Panc1 (cell line): ENCODE data around the gene FRYL. TPM values are rescaled to one million over a fixed set of nuclear protein-coding genes. Genes with fewer than 3 reads are reported as not detected.

ENCODE experiments used
- ATAC-seq: fragments of 200-7000 bp; cut with Tn5 transposase; 2 replicates; pipeline ENCODE4 v1.9.1; 2020; ENCODE audit warnings: mild to moderate bottlenecking, moderate library complexity
- BruUV-seq: library from RNA; stranded (reverse); fragments of 400-500 nt; replicated peaks from 2 replicates; lab custom pipeline; 2021; lab: Mats Ljungman, UMichigan
- CTCF ChIA-PET: fragments of 300-600 bp; sonication (Branson Sonifier 250); formaldehyde crosslinking; loops from one replicate; lab custom pipeline; 2022; ENCODE audit warnings: antibody characterized with exemption; lab: Charles Lee
- POLR2A ChIA-PET: fragments of 300-600 bp; sonication (Branson Sonifier 250); formaldehyde crosslinking; loops from one replicate; lab custom pipeline; 2022; ENCODE audit warnings: antibody characterized with exemption; lab: Charles Lee
- DNase-seq: peaks from one replicate; pipeline ENCODE4 v3.0.0-alpha.2; 2010; ENCODE audit warnings: low read depth, low spot score
- H3K27ac ChIP-seq: 2 replicates; pipeline ENCODE4 v1.5.1; 2011; ENCODE audit warnings: mild to moderate bottlenecking, low read length, inconsistent platforms
- H3K27me3 ChIP-seq: fragments of 200-500 bp; sonication (Bioruptor generic); 2 replicates; pipeline ENCODE4 v1.6.0; 2014; ENCODE audit warnings: low read length, inconsistent platforms; ENCODE audit not compliant: control insufficient read depth, insufficient read depth
- H3K36me3 ChIP-seq: fragments of 200-500 bp; sonication (Bioruptor generic); 2 replicates; pipeline ENCODE4 v1.5.1; 2014; ENCODE audit warnings: inconsistent platforms, mild to moderate bottlenecking, low read length, moderate library complexity; ENCODE audit not compliant: control insufficient read depth, insufficient read depth
- H3K4me1 ChIP-seq: 2 replicates; pipeline ENCODE4 v1.5.1; 2011; ENCODE audit warnings: inconsistent platforms, mild to moderate bottlenecking, low read length, moderate library complexity; ENCODE audit not compliant: control insufficient read depth, insufficient read depth
- H3K4me3 ChIP-seq, 2 experiments: 2 replicates each; pipeline ENCODE4 v1.5.1; 2011 to 2012; ENCODE audit warnings: low read depth in 2 of 2, low read length in 2 of 2, mild to moderate bottlenecking in 2 of 2, inconsistent platforms in 1 of 2, moderate library complexity in 1 of 2
- H3K9me3 ChIP-seq: fragments of 200-500 bp; sonication (Bioruptor generic); 2 replicates; pipeline ENCODE4 v1.5.1; 2014; ENCODE audit warnings: low read depth, mild to moderate bottlenecking, inconsistent platforms, low read length, moderate library complexity; ENCODE audit not compliant: control insufficient read depth, insufficient read depth
- CTCF ChIP-seq: fragments of 450-650 bp; IDR thresholded peaks from 2 replicates; pipeline ENCODE4 v1.5.1; 2017; ENCODE audit warnings: mild to moderate bottlenecking
- POLR2AphosphoS5 ChIP-seq: IDR thresholded peaks from 2 replicates; pipeline ENCODE4 v1.6.1; 2012; ENCODE audit warnings: mild to moderate bottlenecking, low read depth, low read length, moderate library complexity
- SIN3A ChIP-seq: IDR thresholded peaks from 2 replicates; pipeline ENCODE4 v1.6.1; 2012; ENCODE audit warnings: low read depth, mild to moderate bottlenecking, low read length, moderate library complexity, borderline replicate concordance; ENCODE audit not compliant: insufficient read depth
- TCF7L2 ChIP-seq: IDR thresholded peaks from 2 replicates; pipeline ENCODE4 v1.6.1; 2011; ENCODE audit warnings: mild to moderate bottlenecking, low read depth, low read length, inconsistent platforms
- in situ Hi-C: cut with HindIII; loops from 2 replicates; pipeline ENCODE4 v1.10.0; 2016; ENCODE audit warnings: low sequenced_read_pairs, low pct_unique_long_range_greater_than_20kb
- intact Hi-C: fragments of 100-400 bp; cut with micrococcal nuclease; formaldehyde crosslinking; loops from one replicate; pipeline ENCODE4 v1.10.0; 2022; ENCODE audit not compliant: unreplicated experiment
- total RNA-seq: library from RNA; stranded (reverse); gene quantifications from one replicate; pipeline ENCODE4 v1.2.1, GENCODE V29; 2021; ENCODE audit not compliant: unreplicated experiment
- TF ChIP-seq, protein P1 (sequence below), 2 experiments: IDR thresholded peaks; 2 replicates each; pipeline ENCODE4 v1.6.1; 2011 to 2012; ENCODE audit warnings: low read depth in 2 of 2, control low read depth in 1 of 2, low read length in 1 of 2, mild to moderate bottlenecking in 1 of 2, moderate library complexity in 1 of 2; ENCODE audit not compliant: insufficient read depth in 1 of 2

FRYL gene
- total RNA-seq, 1 experiment from 2014 or later: 47.5 TPM

- ChIA-PET CTCF (no interaction called here), POLR2A (no interaction called here)
- BruUV-seq: no TSS peak
- Histone ChIP-seq H3K9me3 (no peaks in the 10 kb centered on the region), H3K4me1 (no peaks in the 10 kb centered on the region), H3K27me3 (no peaks in the 10 kb centered on the region), H3K36me3 (no peaks in the 10 kb centered on the region), H3K27ac (no peak overlapping the region), H3K4me3 (no peak overlapping the region)
- intact Hi-C loops (no loop called here), in situ Hi-C loops (no loop called here)
- DNase-seq (no peak), ATAC-seq (no peak)
- TF ChIP-seq SIN3A (no peak), POLR2AphosphoS5 (no peak), TCF7L2 (no peak), CTCF (no peak)
- TF ChIP-seq, protein P1, sequence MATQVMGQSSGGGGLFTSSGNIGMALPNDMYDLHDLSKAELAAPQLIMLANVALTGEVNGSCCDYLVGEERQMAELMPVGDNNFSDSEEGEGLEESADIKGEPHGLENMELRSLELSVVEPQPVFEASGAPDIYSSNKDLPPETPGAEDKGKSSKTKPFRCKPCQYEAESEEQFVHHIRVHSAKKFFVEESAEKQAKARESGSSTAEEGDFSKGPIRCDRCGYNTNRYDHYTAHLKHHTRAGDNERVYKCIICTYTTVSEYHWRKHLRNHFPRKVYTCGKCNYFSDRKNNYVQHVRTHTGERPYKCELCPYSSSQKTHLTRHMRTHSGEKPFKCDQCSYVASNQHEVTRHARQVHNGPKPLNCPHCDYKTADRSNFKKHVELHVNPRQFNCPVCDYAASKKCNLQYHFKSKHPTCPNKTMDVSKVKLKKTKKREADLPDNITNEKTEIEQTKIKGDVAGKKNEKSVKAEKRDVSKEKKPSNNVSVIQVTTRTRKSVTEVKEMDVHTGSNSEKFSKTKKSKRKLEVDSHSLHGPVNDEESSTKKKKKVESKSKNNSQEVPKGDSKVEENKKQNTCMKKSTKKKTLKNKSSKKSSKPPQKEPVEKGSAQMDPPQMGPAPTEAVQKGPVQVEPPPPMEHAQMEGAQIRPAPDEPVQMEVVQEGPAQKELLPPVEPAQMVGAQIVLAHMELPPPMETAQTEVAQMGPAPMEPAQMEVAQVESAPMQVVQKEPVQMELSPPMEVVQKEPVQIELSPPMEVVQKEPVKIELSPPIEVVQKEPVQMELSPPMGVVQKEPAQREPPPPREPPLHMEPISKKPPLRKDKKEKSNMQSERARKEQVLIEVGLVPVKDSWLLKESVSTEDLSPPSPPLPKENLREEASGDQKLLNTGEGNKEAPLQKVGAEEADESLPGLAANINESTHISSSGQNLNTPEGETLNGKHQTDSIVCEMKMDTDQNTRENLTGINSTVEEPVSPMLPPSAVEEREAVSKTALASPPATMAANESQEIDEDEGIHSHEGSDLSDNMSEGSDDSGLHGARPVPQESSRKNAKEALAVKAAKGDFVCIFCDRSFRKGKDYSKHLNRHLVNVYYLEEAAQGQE (IDR thresholded peaks at IDR 0.05; ENCODE audit: insufficient read depth in 1 of 2, low read depth in 2 of 2, low read length in 1 of 2): no peak
Measured at GRCh38 chr4:48661391-48661790, 118.7 kb downstream of the FRYL start.

- intact Hi-C loops: no loop called here
- Histone ChIP-seq H3K27ac (no peak overlapping the region), H3K27me3 (no peaks in the 10 kb centered on the region), H3K36me3 (no peaks in the 10 kb centered on the region; the same call in 1 of the 2 replicates), H3K4me1 (no peaks in the 10 kb centered on the region), H3K4me3 (no peak overlapping the region), H3K9me3 (no peaks in the 10 kb centered on the region)
- DNase-seq (no peak), ATAC-seq (no peak)
- TF ChIP-seq SIN3A: no peak
- no peak for TF ChIP-seq POLR2AphosphoS5
- TF ChIP-seq CTCF: no peak
- no peak for TF ChIP-seq TCF7L2
- TF ChIP-seq, protein P1 (IDR thresholded peaks at IDR 0.05; ENCODE audit: insufficient read depth in 1 of 2, low read depth in 2 of 2, low read length in 1 of 2): no peak
- POLR2A ChIA-PET: no interaction called here
- in situ Hi-C loops: no loop called here
- TSS peak; percentile 25 for BruUV-seq
- CTCF ChIA-PET: no interaction called here
Measured at GRCh38 chr4:48660347-48660746, 119.7 kb downstream of the FRYL start.
